OCI-LY3 (cell line): ENCODE data around the gene MIDN.

ENCODE experiments used
- EZH2phosphoT487 ChIP-seq: fragments of 200-600 bp; shearing (Covaris generic); IDR thresholded peaks from 2 replicates; pipeline ENCODE4 v1.6.1; 2018; ENCODE audit warnings: antibody characterized with exemption, mixed run types, low read depth
- TF ChIP-seq, protein P1 (sequence below): fragments of 200-600, 300-600 bp; sonication (generic); IDR thresholded peaks from 2 replicates; pipeline ENCODE4 v1.5.1; 2014; ENCODE audit warnings: antibody characterized with exemption, low read length, low read depth

GRCh38 chr19:1217366-1217765, 31.0 kb upstream of the MIDN start:
- TF ChIP-seq, protein P1, sequence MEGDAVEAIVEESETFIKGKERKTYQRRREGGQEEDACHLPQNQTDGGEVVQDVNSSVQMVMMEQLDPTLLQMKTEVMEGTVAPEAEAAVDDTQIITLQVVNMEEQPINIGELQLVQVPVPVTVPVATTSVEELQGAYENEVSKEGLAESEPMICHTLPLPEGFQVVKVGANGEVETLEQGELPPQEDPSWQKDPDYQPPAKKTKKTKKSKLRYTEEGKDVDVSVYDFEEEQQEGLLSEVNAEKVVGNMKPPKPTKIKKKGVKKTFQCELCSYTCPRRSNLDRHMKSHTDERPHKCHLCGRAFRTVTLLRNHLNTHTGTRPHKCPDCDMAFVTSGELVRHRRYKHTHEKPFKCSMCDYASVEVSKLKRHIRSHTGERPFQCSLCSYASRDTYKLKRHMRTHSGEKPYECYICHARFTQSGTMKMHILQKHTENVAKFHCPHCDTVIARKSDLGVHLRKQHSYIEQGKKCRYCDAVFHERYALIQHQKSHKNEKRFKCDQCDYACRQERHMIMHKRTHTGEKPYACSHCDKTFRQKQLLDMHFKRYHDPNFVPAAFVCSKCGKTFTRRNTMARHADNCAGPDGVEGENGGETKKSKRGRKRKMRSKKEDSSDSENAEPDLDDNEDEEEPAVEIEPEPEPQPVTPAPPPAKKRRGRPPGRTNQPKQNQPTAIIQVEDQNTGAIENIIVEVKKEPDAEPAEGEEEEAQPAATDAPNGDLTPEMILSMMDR = no peak
- TF ChIP-seq EZH2phosphoT487 = no peak
